ENCODE results near the gene KIFAP3.
"Not testable (repeated sequence)": the region's sequence is repeated elsewhere in the genome, so short reads cannot be mapped to it uniquely, and the experiment has no call there.

Gene KIFAP3

GRCh38 chr1:170074250-170075157, at the start of gene KIFAP3:
KIFAP3 (minus strand) TSS chr1:170074695; CDS start chr1:170074467, 228 bp downstream.
- Mint-ChIP-seq H3K9me3 (peaks cover 5% of the 10 kb centered on the region), H3K27ac (peak within 1 kb of the TSS; percentile 94), H3K4me1 (peaks cover 60% of the 10 kb centered on the region), H3K4me3 (peak within 1 kb of the TSS; percentile 86), H3K36me3 (peaks cover 4% of the 10 kb centered on the region), H3K27me3 (no peaks in the 10 kb centered on the region)

GRCh38 chr1:170122366-170122765, 47.9 kb upstream of the KIFAP3 start:
- Mint-ChIP-seq H3K9me3 (peaks cover 13% of the 10 kb centered on the region), H3K4me3 (no peak overlapping the region), H3K27ac (no peak overlapping the region), H3K36me3 (no peaks in the 10 kb centered on the region), H3K27me3 (peaks cover 6% of the 10 kb centered on the region), H3K4me1 (no peaks in the 10 kb centered on the region)

GRCh38 chr1:170114906-170115305, 40.4 kb upstream of the KIFAP3 start:
- H3K27me3 Mint-ChIP-seq: peaks cover 23% of the 10 kb centered on the region
- peaks cover 5% of the 10 kb centered on the region for H3K9me3 Mint-ChIP-seq

GRCh38 chr1:170113140-170113539, 38.6 kb upstream of the KIFAP3 start:
- H3K36me3 Mint-ChIP-seq, H3K27ac Mint-ChIP-seq, H3K4me1 Mint-ChIP-seq, H3K9me3 Mint-ChIP-seq, H3K4me3 Mint-ChIP-seq: not testable (repeated sequence)
- peaks cover 20% of the 10 kb centered on the region for H3K27me3 Mint-ChIP-seq

More at GRCh38 chr1:170114906-170115305, 40.4 kb upstream of the KIFAP3 start:
- Mint-ChIP-seq H3K36me3 (peaks cover 4% of the 10 kb centered on the region), H3K4me1 (no peaks in the 10 kb centered on the region), H3K4me3 (no peak overlapping the region), H3K27ac (no peak overlapping the region)

GRCh38 chr1:170097449-170097948, 23.0 kb upstream of the KIFAP3 start:
- H3K9me3 Mint-ChIP-seq: peaks cover 18% of the 10 kb centered on the region

GRCh38 chr1:170096806-170097340, 22.4 kb upstream of the KIFAP3 start:
- Mint-ChIP-seq H3K4me1 (no peaks in the 10 kb centered on the region), H3K27me3 (peaks cover 9% of the 10 kb centered on the region), H3K9me3 (peaks cover 18% of the 10 kb centered on the region), H3K4me3 (no peak overlapping the region), H3K36me3 (no peaks in the 10 kb centered on the region), H3K27ac (no peak overlapping the region)

More at GRCh38 chr1:170097449-170097948, 23.0 kb upstream of the KIFAP3 start:
- H3K4me3 Mint-ChIP-seq: no peak overlapping the region
- H3K4me1 Mint-ChIP-seq: no peaks in the 10 kb centered on the region
- peaks cover 9% of the 10 kb centered on the region for H3K27me3 Mint-ChIP-seq
- no peak overlapping the region for H3K27ac Mint-ChIP-seq
- H3K36me3 Mint-ChIP-seq: no peaks in the 10 kb centered on the region

GRCh38 chr1:170095976-170096748, 21.7 kb upstream of the KIFAP3 start:
- no peak overlapping the region for H3K4me3 Mint-ChIP-seq
- H3K4me1 Mint-ChIP-seq: no peaks in the 10 kb centered on the region
- peaks cover 2% of the 10 kb centered on the region for H3K36me3 Mint-ChIP-seq
- H3K9me3 Mint-ChIP-seq: peaks cover 18% of the 10 kb centered on the region
- H3K27me3 Mint-ChIP-seq: peaks cover 9% of the 10 kb centered on the region
- H3K27ac Mint-ChIP-seq: no peak overlapping the region

GRCh38 chr1:170094697-170095616, 20.5 kb upstream of the KIFAP3 start:
- not testable (repeated sequence) for H3K27me3 Mint-ChIP-seq, H3K27ac Mint-ChIP-seq, H3K4me1 Mint-ChIP-seq, H3K4me3 Mint-ChIP-seq, H3K36me3 Mint-ChIP-seq
- peaks cover 16% of the 10 kb centered on the region for H3K9me3 Mint-ChIP-seq

GRCh38 chr1:170086399-170087032, 12.0 kb upstream of the KIFAP3 start:
- no peaks in the 10 kb centered on the region for H3K36me3 Mint-ChIP-seq
- H3K27me3 Mint-ChIP-seq: peaks cover 5% of the 10 kb centered on the region
- H3K9me3 Mint-ChIP-seq: no peaks in the 10 kb centered on the region
- H3K27ac Mint-ChIP-seq: no peak overlapping the region
- H3K4me3 Mint-ChIP-seq: no peak overlapping the region
- H3K4me1 Mint-ChIP-seq: no peaks in the 10 kb centered on the region

GRCh38 chr1:170085091-170085490, 10.6 kb upstream of the KIFAP3 start:
- H3K9me3 Mint-ChIP-seq: no peaks in the 10 kb centered on the region
- H3K36me3 Mint-ChIP-seq: no peaks in the 10 kb centered on the region
- H3K27ac Mint-ChIP-seq: no peak overlapping the region
- peaks cover 5% of the 10 kb centered on the region for H3K27me3 Mint-ChIP-seq
- no peak overlapping the region for H3K4me3 Mint-ChIP-seq
- H3K4me1 Mint-ChIP-seq: no peaks in the 10 kb centered on the region

- Mint-ChIP-seq H3K4me3 (no peak overlapping the region), H3K9me3 (peaks cover 5% of the 10 kb centered on the region), H3K27me3 (peaks cover 3% of the 10 kb centered on the region), H3K4me1 (peaks cover 24% of the 10 kb centered on the region), H3K27ac (no peak overlapping the region), H3K36me3 (no peaks in the 10 kb centered on the region)
These were observed 4.2 kb upstream of the KIFAP3 start for GRCh38 chr1:170078610-170079189.

- H3K9me3 Mint-ChIP-seq: peaks cover 5% of the 10 kb centered on the region
- no peaks in the 10 kb centered on the region for H3K36me3 Mint-ChIP-seq
- peaks cover 30% of the 10 kb centered on the region for H3K4me1 Mint-ChIP-seq
- no peak overlapping the region for H3K27ac Mint-ChIP-seq
- no peak overlapping the region for H3K4me3 Mint-ChIP-seq
- H3K27me3 Mint-ChIP-seq: no peaks in the 10 kb centered on the region
These were observed 3.4 kb upstream of the KIFAP3 start for GRCh38 chr1:170077926-170078325.

- not testable (repeated sequence) for H3K27ac Mint-ChIP-seq, H3K36me3 Mint-ChIP-seq, H3K27me3 Mint-ChIP-seq, H3K9me3 Mint-ChIP-seq, H3K4me3 Mint-ChIP-seq
- peaks cover 37% of the 10 kb centered on the region for H3K4me1 Mint-ChIP-seq
These were observed 2.5 kb upstream of the KIFAP3 start for GRCh38 chr1:170076952-170077351.

GRCh38 chr1:170076199-170076598, 1.7 kb upstream of the KIFAP3 start:
- no peaks in the 10 kb centered on the region for H3K27me3 Mint-ChIP-seq
- no peak overlapping the region for H3K4me3 Mint-ChIP-seq
- H3K9me3 Mint-ChIP-seq: peaks cover 5% of the 10 kb centered on the region
- no peak overlapping the region for H3K27ac Mint-ChIP-seq
- peaks cover 2% of the 10 kb centered on the region for H3K36me3 Mint-ChIP-seq
- H3K4me1 Mint-ChIP-seq: peaks cover 43% of the 10 kb centered on the region
